ENCODE results near the gene RREB1.

DNA sequence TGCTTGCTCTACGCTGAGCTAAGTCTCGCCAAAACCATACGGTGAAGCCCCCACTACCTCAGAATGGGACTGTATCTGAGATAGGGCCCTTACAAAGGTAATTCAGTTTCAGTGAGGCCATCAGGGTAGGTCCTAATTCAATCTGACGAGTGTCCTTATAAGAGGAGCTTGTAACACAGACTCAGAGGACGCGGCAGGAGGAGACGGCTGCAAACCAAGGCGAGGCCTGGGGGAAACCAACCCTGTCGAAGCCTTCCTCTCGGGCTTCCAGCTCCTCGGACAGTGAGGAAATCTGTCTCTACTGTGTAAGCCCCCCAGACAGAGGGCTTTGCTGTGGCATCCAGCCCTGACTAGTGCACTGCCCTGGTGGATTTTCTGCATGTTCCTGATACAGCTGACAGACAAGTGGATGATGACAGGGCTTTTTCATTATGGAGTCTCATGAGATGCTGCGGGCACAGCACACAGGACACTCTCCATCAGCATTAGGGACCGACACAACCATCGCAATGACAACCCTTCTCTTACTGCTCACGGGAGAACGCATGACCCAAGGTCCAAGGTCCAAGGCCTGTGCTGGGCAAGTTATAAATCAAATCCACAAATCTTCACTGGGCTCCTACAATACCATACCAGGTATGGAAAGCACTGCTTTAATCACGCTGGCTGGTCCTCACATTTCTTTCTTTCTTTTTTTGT lies 157.1 kb downstream of the RREB1 start:
- TF ChIP-seq, protein P1, sequence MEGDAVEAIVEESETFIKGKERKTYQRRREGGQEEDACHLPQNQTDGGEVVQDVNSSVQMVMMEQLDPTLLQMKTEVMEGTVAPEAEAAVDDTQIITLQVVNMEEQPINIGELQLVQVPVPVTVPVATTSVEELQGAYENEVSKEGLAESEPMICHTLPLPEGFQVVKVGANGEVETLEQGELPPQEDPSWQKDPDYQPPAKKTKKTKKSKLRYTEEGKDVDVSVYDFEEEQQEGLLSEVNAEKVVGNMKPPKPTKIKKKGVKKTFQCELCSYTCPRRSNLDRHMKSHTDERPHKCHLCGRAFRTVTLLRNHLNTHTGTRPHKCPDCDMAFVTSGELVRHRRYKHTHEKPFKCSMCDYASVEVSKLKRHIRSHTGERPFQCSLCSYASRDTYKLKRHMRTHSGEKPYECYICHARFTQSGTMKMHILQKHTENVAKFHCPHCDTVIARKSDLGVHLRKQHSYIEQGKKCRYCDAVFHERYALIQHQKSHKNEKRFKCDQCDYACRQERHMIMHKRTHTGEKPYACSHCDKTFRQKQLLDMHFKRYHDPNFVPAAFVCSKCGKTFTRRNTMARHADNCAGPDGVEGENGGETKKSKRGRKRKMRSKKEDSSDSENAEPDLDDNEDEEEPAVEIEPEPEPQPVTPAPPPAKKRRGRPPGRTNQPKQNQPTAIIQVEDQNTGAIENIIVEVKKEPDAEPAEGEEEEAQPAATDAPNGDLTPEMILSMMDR (conservative IDR thresholded peaks at IDR 0.05 in 1 of 2, IDR thresholded peaks at IDR 0.05 in 1 of 2; ENCODE audit: extremely low read depth in 1 of 2, insufficient read depth in 1 of 2, low read depth in 1 of 2, low read length in 2 of 2), result no peak
- TF ChIP-seq EZH2 (IDR thresholded peaks at IDR 0.05; ENCODE audit: borderline replicate concordance, low read length), result no peak
